Hepatocyte (in vitro differentiated cells): ENCODE measurements around the gene DLEC1. TPM values are rescaled to one million over a fixed set of nuclear protein-coding genes. Genes with fewer than 3 reads are reported as not detected.

Experiments used
- DNase-seq: peaks from one replicate; pipeline ENCODE4 v3.0.0-alpha.2; 2016; ENCODE audit warnings: low spot score
- H2AFZ ChIP-seq: fragments of 200-600 bp; sonication (generic); 2 replicates; pipeline ENCODE4 v1.6.0; 2016; ENCODE audit warnings: antibody characterized with exemption, mild to moderate bottlenecking
- H3K27ac ChIP-seq: fragments of 200-600 bp; sonication (generic); 2 replicates; pipeline ENCODE4 v1.5.1; 2016; ENCODE audit warnings: mild to moderate bottlenecking
- H3K27me3 ChIP-seq: fragments of 200-600 bp; sonication (generic); 2 replicates; pipeline ENCODE4 v1.6.1; 2016
- H3K36me3 ChIP-seq: fragments of 200-600 bp; sonication (generic); replicated peaks from 2 replicates; pipeline ENCODE4 v1.5.1; 2016; ENCODE audit warnings: low read depth; ENCODE audit not compliant: insufficient read depth
- H3K4me1 ChIP-seq: fragments of 200-600 bp; sonication (generic); 2 replicates; pipeline ENCODE4 v1.5.1; 2016; ENCODE audit warnings: mild to moderate bottlenecking, moderate library complexity; ENCODE audit not compliant: insufficient read depth
- H3K4me2 ChIP-seq: fragments of 200-600 bp; sonication (generic); 2 replicates; pipeline ENCODE4 v1.6.0; 2016
- H3K4me3 ChIP-seq: fragments of 200-600 bp; sonication (generic); 2 replicates; pipeline ENCODE4 v1.5.1; 2016; ENCODE audit warnings: mild to moderate bottlenecking
- H3K79me2 ChIP-seq: fragments of 200-600 bp; sonication (generic); 2 replicates; pipeline ENCODE4 v1.6.0; 2017; ENCODE audit warnings: mild to moderate bottlenecking
- H3K9me2 ChIP-seq: fragments of 200-600 bp; sonication (generic); replicated peaks from 2 replicates; pipeline ENCODE4 v1.6.0; 2017; ENCODE audit warnings: mild to moderate bottlenecking; ENCODE audit not compliant: insufficient read depth
- H3K9me3 ChIP-seq: fragments of 200-600 bp; sonication (generic); 2 replicates; pipeline ENCODE4 v1.5.1; 2016; ENCODE audit warnings: low read depth, mild to moderate bottlenecking
- H4K20me1 ChIP-seq: fragments of 200-600 bp; sonication (generic); 2 replicates; pipeline ENCODE4 v1.6.0; 2016; ENCODE audit warnings: mild to moderate bottlenecking; ENCODE audit not compliant: insufficient read depth, poor library complexity, severe bottlenecking
- CTCF ChIP-seq: fragments of 200-600 bp; sonication (generic); IDR thresholded peaks from 2 replicates; pipeline ENCODE4 v1.5.1; 2016; ENCODE audit warnings: antibody characterized with exemption, mild to moderate bottlenecking; ENCODE audit not compliant: poor library complexity
- EZH2 ChIP-seq: fragments of 200-600 bp; sonication (generic); IDR thresholded peaks from 2 replicates; pipeline ENCODE4 v1.6.1; 2016; ENCODE audit warnings: antibody characterized with exemption, mild to moderate bottlenecking, borderline replicate concordance
- EZH2phosphoT487 ChIP-seq: fragments of 200-600 bp; sonication (generic); IDR thresholded peaks from one replicate; pipeline ENCODE4 v1.6.1; 2018; ENCODE audit warnings: antibody characterized with exemption, mild to moderate bottlenecking, low read depth, moderate library complexity; ENCODE audit not compliant: unreplicated experiment, severe bottlenecking
- WGBS: methylation state at CpG from one replicate; pipeline ENCODE4 v1.1.6; 2016; ENCODE audit warnings: low lambda C conversion rate; ENCODE audit errors: missing lambda C conversion rate; 5-methylcytosine and 5-hydroxymethylcytosine counted together
- polyA plus RNA-seq: library from polyadenylated mRNA; unstranded; fragments of >200 nt; fragmentation: Nextera tagmentation; extraction: Ambion mirVana; gene quantifications from 2 replicates; pipeline ENCODE4 v1.2.1, GENCODE V29; 2016
- total RNA-seq: library from RNA; depleted of rRNA; stranded (reverse); fragments of >200 nt; gene quantifications from 2 replicates; pipeline ENCODE4 v1.2.3, GENCODE V29; 2014

Gene DLEC1
- total and polyA plus RNA-seq, 2 experiments from 2014 or later, result 0.23 to 1.5 TPM

DNA sequence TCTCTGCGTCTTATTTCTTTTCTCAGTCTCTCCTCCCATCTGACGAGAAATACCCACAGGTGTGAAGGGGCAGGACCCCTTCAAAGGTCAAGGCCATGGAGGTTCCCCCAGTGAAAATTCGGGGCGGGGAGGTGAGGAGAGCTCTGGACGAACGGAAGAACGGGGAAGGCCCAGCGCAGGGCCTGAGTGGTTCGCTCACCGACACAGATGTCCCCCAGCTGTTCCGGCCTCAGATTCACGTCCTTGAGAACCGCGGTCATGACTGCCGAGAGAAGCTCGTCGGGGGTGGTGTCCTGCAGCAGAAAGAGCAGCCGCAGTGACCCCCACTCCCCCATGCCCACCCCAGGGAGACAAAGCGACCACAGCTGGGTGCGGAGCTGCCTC lies 97.4 kb downstream of the DLEC1 start:
- no peak overlapping the region for H2AFZ ChIP-seq
- no peak for DNase-seq
- H3K79me2 ChIP-seq, result peaks cover 68% of the 10 kb centered on the region
- peaks cover 4% of the 10 kb centered on the region for H4K20me1 ChIP-seq
- no peaks in the 10 kb centered on the region for H3K9me2 ChIP-seq
- H3K4me2 ChIP-seq, result peak overlapping the region; percentile 88
- TF ChIP-seq CTCF, result no peak
- TF ChIP-seq EZH2, result no peak
- TF ChIP-seq EZH2phosphoT487, result no peak
- WGBS, result 0% methylated on average over 20 of the region's 20 CpGs
- H3K4me1 ChIP-seq, result peaks cover 52% of the 10 kb centered on the region
- no peaks in the 10 kb centered on the region for H3K27me3 ChIP-seq
- no peaks in the 10 kb centered on the region for H3K36me3 ChIP-seq
- H3K9me3 ChIP-seq, result no peaks in the 10 kb centered on the region
- peak overlapping the region; percentile 96 for H3K27ac ChIP-seq
- H3K4me3 ChIP-seq, result peak overlapping the region; percentile 56

DNA sequence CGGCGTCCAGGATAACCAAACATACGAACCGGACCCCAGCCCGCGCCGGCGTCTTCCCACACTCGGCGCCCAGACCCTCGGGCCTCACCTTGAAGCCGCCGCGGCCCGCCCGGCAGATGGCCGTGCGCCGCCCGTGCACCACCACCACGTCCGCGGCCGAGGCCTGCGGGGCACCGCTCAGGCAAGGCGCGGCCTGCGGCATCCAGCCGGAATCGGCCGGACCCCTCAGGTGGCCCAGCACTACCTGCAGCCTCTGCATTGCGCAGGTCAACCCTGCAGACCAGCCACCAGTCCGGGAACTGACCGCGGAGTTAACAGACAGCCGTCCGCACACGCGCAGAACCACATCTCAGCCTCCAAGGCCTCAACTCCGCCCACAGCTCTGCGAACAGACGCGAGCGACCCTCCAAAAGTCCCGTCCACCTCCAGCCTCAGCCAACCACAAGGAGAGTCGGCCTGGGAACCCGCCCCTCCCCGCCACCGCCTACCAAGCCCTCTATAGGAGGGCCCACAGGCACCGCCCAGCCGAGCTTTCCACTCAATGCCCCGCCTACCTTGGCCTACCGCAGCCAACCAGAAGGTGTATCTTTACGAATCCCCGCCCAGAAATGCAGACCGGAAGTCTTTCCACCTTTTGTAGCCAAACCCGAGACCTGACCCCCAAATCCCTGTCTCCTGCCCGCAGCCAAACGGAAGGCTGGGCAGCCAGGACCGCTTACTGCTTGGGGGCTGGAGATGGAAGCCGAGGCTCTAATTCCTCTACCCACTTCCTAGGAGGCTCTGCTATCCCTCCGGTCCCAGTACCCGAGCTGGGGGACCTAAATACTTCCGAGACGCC lies 98.0 kb downstream of the DLEC1 start, which contains the start of gene ACAA1:
Gene ACAA1 (minus strand): TSS at position 351 of the 838 bp plus-strand sequence. CDS start 92 bp downstream, at position 259.
- peaks cover 46% of the 10 kb centered on the region for H3K4me1 ChIP-seq

GRCh38 chr3:38137615-38138348 lies 98.8 kb downstream of the DLEC1 start:
- Histone ChIP-seq H4K20me1 (peaks cover 4% of the 10 kb centered on the region), H3K9me2 (no peaks in the 10 kb centered on the region), H3K36me3 (no peaks in the 10 kb centered on the region), H3K4me2 (peak overlapping the region; percentile 79), H2AFZ (peak overlapping the region; percentile 98), H3K27ac (peak overlapping the region; percentile 96), H3K79me2 (peaks cover 54% of the 10 kb centered on the region), H3K4me1 (peaks cover 38% of the 10 kb centered on the region), H3K4me3 (peak overlapping the region; percentile 89), H3K27me3 (no peaks in the 10 kb centered on the region), H3K9me3 (no peaks in the 10 kb centered on the region)
- TF ChIP-seq CTCF, result no peak
- TF ChIP-seq EZH2, result no peak
- no peak for TF ChIP-seq EZH2phosphoT487
- WGBS, result 26% methylated on average over 21 of the region's 22 CpGs
- DNase-seq, result no peak

More for the DNA sequence above, 98.0 kb downstream of the DLEC1 start, which contains the start of gene ACAA1:
- Histone ChIP-seq H3K36me3 (no peaks in the 10 kb centered on the region), H3K4me3 (peak within 1 kb of the TSS; percentile 56), H3K9me3 (no peaks in the 10 kb centered on the region), H3K79me2 (peaks cover 62% of the 10 kb centered on the region), H3K27ac (peak within 1 kb of the TSS; percentile 96), H2AFZ (peak within 1 kb of the TSS; percentile 98), H3K27me3 (no peaks in the 10 kb centered on the region), H3K9me2 (no peaks in the 10 kb centered on the region), H4K20me1 (peaks cover 4% of the 10 kb centered on the region), H3K4me2 (peak within 1 kb of the TSS; percentile 88)
- 2% methylated on average over 62 of the region's 66 CpGs for WGBS
- DNase-seq, result peak; percentile 100
- TF ChIP-seq EZH2phosphoT487 (no peak), CTCF (no peak), EZH2 (no peak)
